Kidney epithelial cell (primary cell): ENCODE data around the gene CREB5. TPM values are rescaled to one million over a fixed set of nuclear protein-coding genes. Genes with fewer than 3 reads are reported as not detected.

Experiments
- DNase-seq: peaks from one replicate; pipeline ENCODE4 v3.0.0-alpha.2; 2010; ENCODE audit warnings: low read depth
- H3K27me3 ChIP-seq: 2 replicates; pipeline ENCODE4 v1.6.0; 2011; ENCODE audit warnings: low read length; ENCODE audit not compliant: control insufficient read depth, insufficient read depth
- H3K36me3 ChIP-seq: 2 replicates; pipeline ENCODE4 v1.5.1; 2011; ENCODE audit warnings: low read length; ENCODE audit not compliant: control insufficient read depth, insufficient read depth
- H3K4me3 ChIP-seq: 2 replicates; pipeline ENCODE4 v1.5.1; 2011; ENCODE audit warnings: low read depth, mild to moderate bottlenecking, control low read depth, low read length
- CTCF ChIP-seq: IDR thresholded peaks from 2 replicates; pipeline ENCODE4 v1.5.1; 2011; ENCODE audit warnings: mild to moderate bottlenecking, moderate library complexity, low read length, control low read depth, inconsistent platforms; ENCODE audit not compliant: insufficient read depth, poor library complexity, severe bottlenecking
- total RNA-seq: library from RNA; depleted of rRNA; stranded (reverse); fragments of >200 nt; gene quantifications from 2 replicates; pipeline ENCODE4 v1.2.3, GENCODE V29; 2015

The CREB5 gene
- total RNA-seq, 1 donor from 2014 or later, result 27.9 TPM

GRCh38 chr7:28502408-28502807 lies 90.1 kb downstream of the CREB5 start:
- H3K27me3 ChIP-seq, result no peaks in the 10 kb centered on the region
- no peaks in the 10 kb centered on the region for H3K36me3 ChIP-seq
- TF ChIP-seq CTCF, result no peak
- no peak for DNase-seq
- H3K4me3 ChIP-seq, result no peak overlapping the region

GRCh38 chr7:28503396-28503795 lies 91.1 kb downstream of the CREB5 start:
- Histone ChIP-seq H3K27me3 (no peaks in the 10 kb centered on the region), H3K4me3 (no peak overlapping the region), H3K36me3 (no peaks in the 10 kb centered on the region)
- no peak for DNase-seq
- TF ChIP-seq CTCF, result no peak

- no peak for DNase-seq
- no peaks in the 10 kb centered on the region for H3K36me3 ChIP-seq
- no peak overlapping the region for H3K4me3 ChIP-seq
- no peaks in the 10 kb centered on the region for H3K27me3 ChIP-seq
- TF ChIP-seq CTCF, result no peak
These were observed 92.7 kb downstream of the CREB5 start for GRCh38 chr7:28505014-28505413.

GRCh38 chr7:28505867-28506266 lies 93.5 kb downstream of the CREB5 start:
- no peaks in the 10 kb centered on the region for H3K27me3 ChIP-seq
- no peak for DNase-seq

GRCh38 chr7:28507525-28508282 lies 95.4 kb downstream of the CREB5 start:
- DNase-seq, result no peak
- no peak overlapping the region for H3K4me3 ChIP-seq
- no peak for TF ChIP-seq CTCF
- no peaks in the 10 kb centered on the region for H3K36me3 ChIP-seq
- no peaks in the 10 kb centered on the region for H3K27me3 ChIP-seq

More at GRCh38 chr7:28505867-28506266, 93.5 kb downstream of the CREB5 start:
- TF ChIP-seq CTCF, result no peak
- Histone ChIP-seq H3K36me3 (no peaks in the 10 kb centered on the region), H3K4me3 (no peak overlapping the region)
